HG02759 (cell line): ENCODE data around the gene TNS3.

ENCODE experiments used
- ATAC-seq: cut with Tn5 transposase; IDR thresholded peaks from one replicate; pipeline ENCODE4 v1.9.1; 2021; ENCODE audit warnings: mild to moderate bottlenecking, moderate library complexity; ENCODE audit not compliant: unreplicated experiment

The TNS3 gene

DNA sequence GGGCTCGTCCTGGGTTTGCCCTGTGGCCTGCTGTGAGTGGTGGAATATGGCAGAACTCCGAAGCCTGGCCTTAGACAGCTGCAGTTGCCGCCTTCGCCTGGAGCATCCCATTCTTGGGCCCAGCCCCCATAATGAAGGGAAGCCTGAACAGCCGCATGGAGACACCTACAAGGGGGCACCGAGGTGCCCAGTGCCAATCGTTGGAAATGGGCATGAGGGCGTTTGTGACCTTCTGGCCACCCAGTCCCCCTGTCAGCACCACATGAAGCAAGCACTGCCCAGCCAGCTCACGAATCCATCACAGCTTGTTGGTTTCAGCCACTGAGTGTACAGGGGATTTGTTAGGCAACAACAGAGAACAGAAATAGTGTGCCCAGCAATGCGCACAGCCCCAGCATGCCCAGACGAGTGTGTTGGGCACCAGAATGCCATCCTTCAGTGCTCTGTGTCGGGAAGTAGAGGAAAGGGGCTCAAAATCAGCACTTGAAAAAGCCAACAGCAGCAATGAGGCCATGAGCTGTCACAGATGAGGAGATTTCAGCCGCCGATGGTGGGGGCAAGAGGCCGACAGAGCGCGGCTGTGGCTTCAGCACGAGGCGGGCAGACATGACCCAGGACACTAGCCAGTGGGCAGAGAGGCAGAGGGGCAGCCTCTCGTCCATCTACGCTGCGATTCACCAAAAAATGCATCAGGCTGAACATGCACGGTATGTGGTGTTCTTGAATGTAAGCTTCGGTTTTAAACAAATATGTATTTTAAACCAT, 91.2 kb downstream of the TNS3 start:
- ATAC-seq, result no peak

DNA sequence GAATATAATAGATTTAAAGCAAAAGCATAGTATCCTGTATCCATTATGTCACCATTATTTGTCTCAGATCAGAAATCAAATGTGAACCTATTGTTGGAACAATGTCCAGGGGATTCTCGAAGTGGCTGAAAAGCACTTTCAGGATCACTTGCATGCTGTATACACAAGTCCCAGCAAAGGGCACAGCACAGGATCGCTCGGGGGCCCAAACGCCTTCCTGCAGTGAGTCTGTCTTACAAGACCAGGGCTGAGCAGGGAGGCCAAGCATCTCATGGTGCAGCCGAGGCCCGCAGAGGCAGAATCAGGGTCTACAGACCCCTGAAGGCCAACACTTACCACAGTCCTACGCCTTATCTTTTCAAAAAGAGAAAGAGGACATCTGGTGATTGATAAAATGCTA, 92.3 kb downstream of the TNS3 start:
- no peak for ATAC-seq

DNA sequence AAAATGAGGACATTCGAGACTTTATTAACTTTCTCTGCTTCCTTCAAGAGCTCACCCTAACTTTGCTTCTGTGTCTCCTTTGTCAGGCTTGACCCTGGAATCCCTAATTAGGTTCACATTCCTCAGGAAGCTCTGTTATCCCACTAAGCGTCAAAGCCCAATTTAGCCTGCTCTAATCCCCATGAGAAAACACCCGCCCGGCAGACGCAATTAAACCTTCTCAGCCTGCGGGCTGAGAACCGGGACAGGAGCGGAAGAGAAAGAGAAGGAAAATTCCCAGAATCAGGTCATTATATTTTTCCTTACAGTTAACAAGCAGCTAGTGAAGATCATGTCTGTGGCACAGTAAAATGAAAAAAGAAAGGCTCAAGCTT, 93.0 kb downstream of the TNS3 start:
- ATAC-seq, result no peak

DNA sequence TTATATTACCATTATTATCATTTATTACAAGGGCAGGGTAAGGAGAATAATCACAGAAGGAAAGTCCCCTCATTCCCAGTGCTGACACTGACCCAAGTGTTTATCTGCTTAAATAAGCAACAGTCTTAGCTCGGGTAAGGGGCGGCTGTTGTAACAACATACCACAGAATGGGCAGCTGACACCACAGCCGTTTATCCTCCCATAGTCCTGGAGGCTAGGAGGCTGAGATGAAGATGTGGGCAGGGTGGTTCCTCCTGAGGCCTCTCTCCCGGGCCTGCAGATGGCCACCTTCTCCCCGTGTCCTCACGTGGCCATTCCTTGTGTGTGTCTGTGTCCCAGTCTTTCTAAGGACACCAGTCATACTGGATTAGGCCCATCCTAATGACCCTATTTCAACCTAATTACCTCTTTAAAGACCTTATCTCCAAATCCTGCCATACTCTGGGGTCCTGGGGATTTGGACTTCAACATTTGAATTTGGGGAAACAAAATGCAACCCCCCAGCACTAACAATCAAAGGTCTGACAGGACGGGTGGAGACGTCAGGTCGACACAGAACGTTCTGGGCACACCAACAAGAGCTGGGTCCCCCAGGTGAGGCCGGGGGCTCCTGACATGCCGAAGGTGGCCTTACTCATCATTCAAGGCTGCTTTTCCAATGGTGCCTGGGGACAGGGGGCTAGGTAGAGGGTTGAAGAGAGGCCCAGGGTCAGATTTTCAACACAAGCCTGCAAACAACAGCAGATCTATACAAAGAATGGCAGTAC, 93.5 kb downstream of the TNS3 start:
- no peak for ATAC-seq

DNA sequence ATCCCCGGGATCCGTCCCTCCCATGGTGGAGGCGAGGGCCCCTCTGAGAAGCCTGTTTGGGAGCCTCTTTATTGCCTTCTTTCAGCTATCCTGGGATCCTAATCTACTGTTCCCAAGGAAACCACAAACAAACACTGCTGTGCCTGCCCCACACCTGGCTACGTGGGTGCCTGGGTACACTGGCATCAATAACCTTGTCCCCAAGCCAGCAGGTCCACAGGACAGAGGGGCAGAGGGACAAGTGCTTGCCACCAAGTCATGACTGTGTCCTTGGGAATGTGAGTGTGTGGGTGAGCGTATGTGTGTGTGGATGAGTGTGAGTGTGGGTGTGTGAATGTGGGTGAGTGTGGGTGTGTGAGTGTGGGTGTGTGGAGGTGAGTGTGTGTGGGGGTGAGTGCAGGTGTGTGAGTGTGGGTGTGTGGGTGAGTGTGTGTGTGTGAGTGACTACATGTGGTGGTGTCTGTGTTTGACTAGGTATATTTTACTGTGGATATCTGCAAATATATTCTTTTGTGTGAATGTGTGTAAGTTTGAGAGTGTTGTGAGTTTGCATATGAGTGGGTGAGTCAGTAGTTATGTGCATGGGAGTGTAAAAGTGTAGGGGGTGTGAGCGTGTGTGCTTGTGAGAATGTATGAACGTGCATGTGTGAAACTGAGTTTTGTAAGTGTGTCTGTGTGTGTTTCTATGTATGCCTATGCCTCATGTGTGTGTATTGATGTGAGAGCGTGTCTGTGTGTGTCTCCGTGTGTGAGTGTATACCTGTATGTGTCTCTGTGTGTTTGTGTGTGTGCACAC, 96.1 kb downstream of the TNS3 start:
- ATAC-seq, result no peak

DNA sequence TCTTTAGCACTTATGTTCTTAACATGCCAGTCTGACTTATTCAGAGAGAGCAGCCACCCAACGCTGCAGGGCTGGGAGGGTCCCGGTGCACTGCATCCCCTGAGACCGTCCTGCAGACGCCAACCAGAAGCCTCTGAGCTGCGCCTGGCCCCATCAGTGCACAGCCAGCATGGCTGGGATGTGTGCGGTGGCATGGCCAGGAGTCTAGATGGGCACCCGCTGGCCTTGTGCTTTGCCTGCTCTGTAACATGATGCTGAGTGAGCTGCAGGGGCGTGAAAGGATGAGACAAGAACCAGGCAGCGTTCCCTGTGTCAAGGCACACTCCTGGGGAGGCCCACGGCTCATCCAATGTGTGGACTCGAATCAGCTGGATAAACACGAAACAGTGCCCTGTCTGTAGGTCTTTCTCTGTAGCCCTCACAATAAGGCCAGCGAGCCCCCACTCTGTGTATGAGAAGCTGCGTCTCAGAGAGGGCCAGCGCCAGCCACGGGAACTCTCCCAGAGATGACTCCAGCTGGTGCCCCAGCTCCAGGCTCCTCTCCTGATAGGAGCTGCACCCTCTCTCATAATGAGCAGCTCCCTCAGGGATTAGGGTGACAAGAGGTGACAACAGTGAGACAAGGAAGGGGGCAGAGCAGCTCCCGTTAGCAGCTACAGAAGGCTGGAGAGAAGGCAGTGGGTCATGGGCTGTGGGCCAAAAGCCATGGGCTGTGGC, 96.8 kb downstream of the TNS3 start:
- no peak for ATAC-seq

DNA sequence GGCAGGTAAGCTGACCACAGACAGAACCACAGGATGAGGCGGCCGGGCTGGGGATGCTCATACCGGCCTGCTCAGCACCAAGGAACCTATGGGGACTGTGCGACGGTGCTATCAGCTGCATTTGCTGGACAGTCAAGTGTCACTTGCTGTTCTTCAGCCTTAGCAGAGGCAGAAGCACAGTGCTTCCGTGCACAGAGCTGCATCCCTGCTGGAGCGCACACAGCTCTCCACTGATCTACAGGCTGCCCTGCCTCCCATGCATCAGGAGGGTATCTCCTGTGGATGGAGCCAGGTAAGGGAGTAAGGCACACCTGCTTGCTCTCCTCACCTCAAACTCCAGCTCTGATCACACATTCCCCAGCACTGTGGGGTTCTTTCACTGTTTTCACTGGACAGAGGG, 97.5 kb downstream of the TNS3 start:
- no peak for ATAC-seq

DNA sequence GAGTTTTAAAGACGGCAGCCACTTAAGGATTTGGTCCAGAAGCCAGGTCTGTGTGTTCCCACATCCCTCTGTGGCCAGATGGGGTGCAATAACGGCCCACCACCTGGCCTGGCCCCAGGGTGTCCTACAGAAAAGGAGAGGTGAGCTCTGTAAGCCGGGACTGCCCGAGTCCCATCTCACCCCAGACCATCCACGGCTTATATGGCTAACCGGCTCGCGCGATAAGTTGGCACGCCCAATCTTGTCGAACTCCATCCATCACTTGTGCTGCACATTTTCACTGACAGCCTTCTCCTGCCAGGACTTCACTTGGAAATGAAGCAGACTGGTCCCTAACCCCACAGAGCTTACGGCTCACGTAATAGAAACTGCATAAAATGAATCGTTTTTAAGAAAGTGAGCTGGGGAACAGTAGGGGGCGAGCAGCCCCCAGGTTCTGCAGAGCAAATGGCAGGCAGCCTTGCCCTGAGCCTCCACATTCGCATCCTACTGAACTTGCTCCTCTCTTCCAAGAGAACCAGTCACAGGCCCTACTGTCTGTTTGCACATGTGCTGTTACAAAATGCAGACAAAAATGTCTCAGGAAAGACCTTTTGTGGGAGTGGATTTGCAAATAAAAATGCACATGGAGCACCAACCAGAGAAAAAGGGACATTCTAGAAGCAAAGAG, 98.2 kb downstream of the TNS3 start:
- ATAC-seq, result no peak

DNA sequence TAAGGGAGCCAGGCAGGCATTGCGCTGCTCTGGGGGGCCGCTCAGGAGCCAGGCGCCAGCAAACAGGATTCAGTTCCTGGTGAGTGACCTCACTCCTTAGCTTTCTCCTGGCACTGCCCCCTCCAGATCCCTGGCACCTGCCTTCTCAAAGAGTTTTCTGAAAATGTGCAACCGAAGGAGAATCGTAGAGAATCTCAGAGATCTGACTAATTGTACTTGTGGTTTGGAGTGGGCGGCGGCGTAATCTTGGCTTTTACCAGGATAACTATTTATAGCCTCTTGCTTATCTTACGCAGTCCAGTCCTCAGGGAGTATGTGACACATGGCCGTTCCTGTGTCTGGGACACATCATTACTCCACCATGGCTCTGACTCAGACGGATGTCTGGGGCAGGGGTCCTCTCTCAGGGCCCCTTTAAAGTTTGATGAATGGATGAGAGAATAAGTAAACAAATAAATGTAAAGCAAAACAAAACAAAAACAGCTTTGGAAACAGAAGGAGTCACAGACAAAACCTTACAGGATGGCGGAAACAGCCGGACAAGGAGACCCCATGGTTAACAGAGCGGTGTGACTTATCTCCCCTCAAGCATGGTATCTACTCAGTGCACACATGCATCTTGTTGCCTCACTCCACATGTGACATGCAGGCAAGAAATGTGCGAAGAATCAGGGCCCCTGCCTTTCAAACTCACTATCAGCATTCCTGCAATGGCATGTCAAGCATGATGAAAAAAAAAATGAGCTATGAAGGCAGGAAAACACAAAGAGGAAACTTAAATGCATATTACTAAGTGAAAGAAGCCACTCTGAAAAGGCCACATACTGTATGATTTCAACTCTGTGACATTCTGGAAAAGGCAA, 99.7 kb downstream of the TNS3 start:
- ATAC-seq, result peak; percentile 48

DNA sequence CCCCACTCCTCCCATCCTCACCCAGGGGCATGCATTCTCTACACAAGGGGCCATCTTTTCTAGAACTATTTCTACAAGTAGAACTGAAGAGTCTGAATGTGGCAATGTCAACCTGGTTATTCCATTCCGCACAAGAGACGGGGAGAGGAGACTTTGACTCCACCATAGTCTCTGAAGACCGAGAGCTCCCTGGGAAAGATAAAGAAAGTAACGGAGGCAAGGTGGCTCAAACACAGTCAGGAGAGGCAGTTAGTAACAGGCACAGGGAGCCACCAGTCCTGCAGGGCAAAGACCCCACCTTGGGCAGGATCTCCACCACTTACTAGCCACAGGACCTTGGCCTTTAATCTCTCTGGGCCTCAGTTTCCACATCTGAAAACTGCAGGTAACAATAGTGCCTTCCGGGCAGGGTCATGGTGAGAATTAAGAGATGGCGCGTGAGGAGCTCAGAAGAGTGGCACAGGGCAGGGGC, 100.3 kb downstream of the TNS3 start:
- no peak for ATAC-seq

DNA sequence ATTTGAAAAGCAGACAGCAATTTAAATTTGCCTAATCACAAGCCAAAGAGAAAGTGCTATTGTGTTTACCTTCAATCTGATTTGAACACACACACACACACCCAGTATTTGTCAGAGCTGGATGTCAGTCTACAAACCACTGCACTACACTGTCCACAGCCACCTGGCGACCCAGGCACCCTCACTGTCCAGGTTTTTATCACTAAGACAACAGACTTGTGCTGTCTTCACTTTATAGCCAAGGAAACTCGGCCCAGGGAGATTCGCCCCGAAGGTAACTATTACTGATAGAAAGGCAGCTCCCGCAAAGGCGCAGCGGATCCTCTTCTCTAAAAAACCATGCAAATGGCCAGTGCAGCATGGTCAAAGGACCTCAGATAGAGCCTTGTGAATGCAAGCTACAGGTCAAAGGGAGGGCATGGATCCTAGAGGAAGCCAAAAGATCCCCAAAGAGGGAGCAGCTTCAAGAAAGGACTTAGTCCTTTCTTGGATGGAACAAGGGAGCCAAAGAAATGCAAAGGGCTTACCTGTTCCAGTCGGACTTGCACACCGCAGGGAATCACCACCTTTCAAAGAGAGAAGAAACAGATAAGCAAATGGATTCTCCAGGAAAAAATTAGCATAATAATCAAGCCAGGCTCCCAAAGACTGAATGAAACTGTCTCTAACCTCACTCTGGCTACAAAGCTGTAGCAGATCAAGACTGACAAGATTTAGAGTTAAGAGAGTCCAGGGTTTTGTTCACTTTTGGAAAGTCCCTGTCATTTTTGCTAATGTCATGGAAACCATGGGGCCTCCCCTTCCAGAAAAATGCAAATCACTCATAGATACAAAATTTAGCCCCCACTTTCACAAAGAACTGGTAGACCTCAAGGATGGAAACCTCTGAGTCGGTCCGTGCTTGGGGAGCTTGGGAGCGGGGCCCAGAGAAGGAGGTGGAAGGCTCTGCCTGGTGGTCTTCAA, 101.1 kb downstream of the TNS3 start:
- ATAC-seq, result peak; percentile 76

DNA sequence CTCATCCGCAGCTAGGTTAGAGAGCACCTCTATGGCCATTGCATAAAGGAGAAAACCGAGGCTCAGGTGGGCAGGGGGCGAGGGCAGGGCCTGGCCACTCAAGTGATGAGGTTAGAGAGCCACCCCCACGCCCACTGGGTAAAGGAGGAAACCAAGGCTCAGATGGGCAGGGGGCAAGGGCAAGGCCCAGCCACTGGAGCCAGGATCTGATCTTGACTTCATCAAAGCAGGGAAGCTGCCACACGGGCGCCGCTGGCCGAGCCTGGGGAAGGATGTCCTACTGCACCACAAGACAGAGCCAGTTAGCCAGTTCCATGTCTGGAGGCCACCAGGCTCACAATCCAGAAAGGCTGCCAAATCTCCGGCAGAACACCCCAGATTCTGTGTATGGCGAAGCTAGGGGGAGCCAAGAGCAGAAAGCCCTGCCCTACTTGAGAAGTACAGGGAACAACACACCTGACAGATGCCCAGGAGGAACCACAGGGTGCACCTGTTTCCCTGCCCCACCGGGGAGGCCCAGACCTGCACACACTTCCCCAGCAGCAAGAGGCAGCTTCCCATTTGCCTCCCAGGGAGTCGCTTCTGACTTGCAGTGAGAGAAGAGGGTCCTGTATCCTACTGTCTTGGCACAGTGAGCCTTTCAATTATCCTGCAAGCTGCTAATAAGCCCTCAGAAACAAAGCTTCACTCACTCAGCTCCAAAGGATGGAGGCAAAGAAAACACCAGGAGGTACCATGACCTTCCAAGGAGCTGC, 101.9 kb downstream of the TNS3 start:
- no peak for ATAC-seq

DNA sequence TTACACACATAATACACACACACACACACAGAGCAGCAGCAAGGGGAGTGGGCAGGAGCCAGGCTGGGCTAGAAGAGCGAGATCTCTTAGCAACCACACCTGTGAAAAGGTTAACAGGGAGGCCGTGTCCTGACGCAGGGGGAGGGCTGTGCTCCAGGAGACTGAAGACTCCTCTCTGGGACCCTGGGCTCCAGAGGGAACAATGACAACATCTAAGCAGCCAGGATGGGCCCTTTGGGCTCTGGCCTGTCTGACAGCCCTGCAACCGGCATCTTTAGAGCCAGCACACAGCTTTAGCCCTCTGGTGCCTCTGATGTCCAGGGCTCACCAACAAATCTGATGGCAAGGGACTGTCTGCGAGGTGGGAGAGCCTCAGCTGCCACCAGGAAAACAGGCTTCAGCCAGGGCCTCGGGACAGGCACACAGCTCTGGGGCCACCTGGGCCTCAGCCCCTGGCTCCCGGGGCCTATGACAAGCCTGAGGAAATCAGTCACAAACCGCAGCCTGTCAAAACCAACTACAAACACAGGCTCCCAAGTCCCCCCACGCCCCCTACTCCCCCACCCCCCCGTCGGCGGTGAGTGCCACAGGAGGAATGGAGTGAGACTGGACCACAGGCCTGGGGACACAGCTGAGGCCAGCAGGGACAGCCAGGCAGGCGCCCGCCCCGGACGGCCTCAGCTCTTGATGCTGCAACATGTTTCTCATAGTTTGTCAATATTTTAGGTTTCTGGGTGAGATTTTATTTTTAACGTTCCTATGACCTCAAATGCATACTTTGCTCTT, 102.8 kb downstream of the TNS3 start:
- no peak for ATAC-seq

DNA sequence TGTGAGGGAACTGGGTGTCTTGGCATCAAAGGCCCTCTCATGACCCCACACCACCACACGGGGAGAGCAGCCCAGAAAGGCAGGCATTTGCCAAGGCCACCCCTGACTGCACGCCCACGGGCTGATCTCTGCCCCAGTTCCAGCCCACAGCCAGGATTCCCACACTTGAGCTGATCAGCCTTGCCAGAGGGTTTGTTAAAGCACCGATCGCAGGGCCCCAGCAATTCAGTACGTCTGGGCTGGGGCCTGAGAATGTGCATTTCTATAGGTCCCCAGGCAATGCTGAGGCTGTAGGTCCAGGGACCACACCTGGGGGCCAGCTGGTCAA, 103.9 kb downstream of the TNS3 start:
- ATAC-seq, result no peak

DNA sequence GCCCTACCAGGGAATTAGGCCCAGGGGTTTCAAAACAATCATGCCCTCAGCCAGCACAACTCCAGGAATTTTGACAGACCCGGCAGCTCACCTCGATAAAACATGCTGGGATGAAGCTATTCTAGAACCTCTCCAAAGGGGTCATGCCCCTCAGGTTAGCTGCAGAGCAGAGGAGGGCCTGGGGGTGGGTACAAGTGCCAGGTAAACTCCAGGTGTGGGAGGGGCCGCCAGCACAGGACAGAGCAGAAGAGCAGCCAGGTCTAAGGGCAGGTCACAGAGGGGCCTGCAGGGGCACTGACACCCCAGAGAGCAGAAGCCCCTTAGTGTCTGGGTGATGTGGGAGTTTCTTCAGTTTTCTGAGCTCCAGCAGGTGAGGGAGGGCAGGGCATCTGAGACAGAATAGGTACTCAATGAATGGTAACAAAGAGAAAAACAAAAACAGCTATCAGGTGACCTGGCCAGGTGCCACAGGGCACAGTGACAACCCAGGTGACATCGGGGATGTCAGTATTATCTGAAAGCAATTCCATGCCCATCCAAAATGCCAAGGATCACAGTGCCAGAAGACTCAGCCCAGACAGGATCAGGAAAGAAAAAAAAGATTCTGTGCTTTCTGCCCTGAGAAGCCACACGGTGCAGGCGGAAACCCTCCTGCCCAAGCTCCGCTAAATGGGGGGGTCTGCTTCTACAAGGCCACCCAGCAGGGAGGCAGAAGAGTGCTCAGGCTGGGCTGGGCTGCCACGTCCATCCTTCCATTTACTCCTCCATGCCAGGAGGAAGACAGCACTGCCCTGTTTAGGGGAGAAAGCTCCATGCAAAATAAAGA, 104.5 kb downstream of the TNS3 start:
- no peak for ATAC-seq

DNA sequence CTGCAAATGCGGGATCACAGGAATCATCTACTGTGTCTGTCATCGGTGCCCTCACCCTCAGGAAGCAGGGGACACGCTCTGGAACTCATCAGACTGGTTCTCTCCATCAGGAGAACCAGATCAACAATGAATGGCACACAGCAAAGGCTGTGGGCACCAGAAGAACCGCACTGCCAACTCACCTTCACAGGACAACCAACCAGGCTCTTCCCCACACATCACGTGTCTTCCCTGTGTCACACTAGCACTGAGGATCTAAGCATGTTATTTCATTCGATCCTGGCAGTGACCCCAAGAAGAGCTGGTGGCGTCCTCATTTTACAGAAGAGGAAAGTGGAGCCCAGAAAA, 106.1 kb downstream of the TNS3 start:
- ATAC-seq, result no peak
